ENCODE measurements around the gene CDA.
A peak's percentile ranks its signal among the peaks of the same experiment; 100 is the strongest.

Gene CDA

GRCh38 chr1:20588634-20589225, at the start of gene CDA:
Gene CDA (plus strand): TSS chr1:20589097. CDS start chr1:20589130, 33 bp downstream.
- DNase-seq: no peak

- no peak for DNase-seq
These were observed 48.6 kb upstream of the CDA start for GRCh38 chr1:20540281-20540680.

- DNase-seq: no peak
These were observed 42.3 kb upstream of the CDA start for GRCh38 chr1:20546637-20547036.

- DNase-seq: no peak
These were observed 37.7 kb upstream of the CDA start for GRCh38 chr1:20551161-20551560.

GRCh38 chr1:20551945-20552727, 36.8 kb upstream of the CDA start, which contains the start of gene FAM43B:
Gene FAM43B (plus strand): TSS chr1:20552573. CDS start chr1:20552974, 401 bp downstream.
- DNase-seq: peak; percentile 48

GRCh38 chr1:20552728-20553445, 36.0 kb upstream of the CDA start:
- DNase-seq: no peak

GRCh38 chr1:20555025-20555757, 33.7 kb upstream of the CDA start:
- no peak for DNase-seq

GRCh38 chr1:20555758-20556120, 33.2 kb upstream of the CDA start:
- DNase-seq: no peak

GRCh38 chr1:20558191-20558590, 30.7 kb upstream of the CDA start:
- no peak for DNase-seq

GRCh38 chr1:20560966-20561365, 27.9 kb upstream of the CDA start:
- no peak for DNase-seq

GRCh38 chr1:20565234-20565633, 23.7 kb upstream of the CDA start:
- DNase-seq: no peak

GRCh38 chr1:20569523-20570098, 19.3 kb upstream of the CDA start:
- no peak for DNase-seq

GRCh38 chr1:20571427-20571826, 17.5 kb upstream of the CDA start:
- DNase-seq: no peak

GRCh38 chr1:20573987-20574386, 14.9 kb upstream of the CDA start:
- DNase-seq: no peak

- peak; percentile 86 for DNase-seq
These were observed 14.0 kb upstream of the CDA start for GRCh38 chr1:20574686-20575540.

- no peak for DNase-seq
These were observed 13.2 kb upstream of the CDA start for GRCh38 chr1:20575541-20576336.

GRCh38 chr1:20578062-20578461, 10.8 kb upstream of the CDA start:
- no peak for DNase-seq

- no peak for DNase-seq
These were observed 10.0 kb upstream of the CDA start for GRCh38 chr1:20578721-20579395.

- DNase-seq: no peak
These were observed 4.0 kb upstream of the CDA start for GRCh38 chr1:20584890-20585289.

- no peak for DNase-seq
These were observed 1.8 kb upstream of the CDA start for GRCh38 chr1:20586953-20587660.
